GDM1 (cell line): ENCODE results near the gene GAK.

Experiments
- DNase-seq: peaks from one replicate; lab custom pipeline; 2025; lab: John Stamatoyannopoulos, UW

Gene GAK

DNA sequence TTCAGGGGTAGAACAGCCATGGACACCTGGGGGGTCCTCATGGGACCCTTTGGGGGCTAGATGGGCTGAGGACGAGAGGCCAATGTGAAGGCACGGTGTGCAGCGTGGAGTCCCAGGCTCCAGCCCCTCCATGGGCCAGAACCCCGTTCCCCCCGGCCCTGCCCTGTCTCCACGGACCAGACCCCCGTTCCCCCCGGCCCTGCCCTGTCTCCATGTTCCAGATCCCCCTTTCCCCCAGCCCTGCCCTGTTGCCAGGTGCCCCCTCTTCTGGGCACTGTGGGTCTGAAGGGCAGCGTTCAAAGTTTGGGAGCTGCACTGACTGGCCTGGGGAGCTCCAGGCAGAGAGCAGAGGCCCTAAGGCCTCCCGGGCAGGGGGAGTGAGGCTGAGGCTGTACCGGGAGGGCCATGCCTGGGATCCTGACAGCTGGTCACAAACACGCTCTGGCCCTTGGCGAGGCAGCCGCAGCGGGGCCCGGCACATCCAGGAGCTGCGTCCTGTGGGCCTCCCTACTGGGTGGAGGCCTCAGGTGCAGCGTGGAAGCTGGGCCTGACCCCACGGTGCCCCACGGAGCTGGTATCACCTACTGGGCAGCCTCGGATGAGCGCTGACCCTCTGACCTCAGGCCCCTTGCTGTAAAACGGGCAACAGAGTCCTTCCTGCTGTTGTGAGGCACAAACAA lies 32.4 kb upstream of the GAK start:
- no peak for DNase-seq

DNA sequence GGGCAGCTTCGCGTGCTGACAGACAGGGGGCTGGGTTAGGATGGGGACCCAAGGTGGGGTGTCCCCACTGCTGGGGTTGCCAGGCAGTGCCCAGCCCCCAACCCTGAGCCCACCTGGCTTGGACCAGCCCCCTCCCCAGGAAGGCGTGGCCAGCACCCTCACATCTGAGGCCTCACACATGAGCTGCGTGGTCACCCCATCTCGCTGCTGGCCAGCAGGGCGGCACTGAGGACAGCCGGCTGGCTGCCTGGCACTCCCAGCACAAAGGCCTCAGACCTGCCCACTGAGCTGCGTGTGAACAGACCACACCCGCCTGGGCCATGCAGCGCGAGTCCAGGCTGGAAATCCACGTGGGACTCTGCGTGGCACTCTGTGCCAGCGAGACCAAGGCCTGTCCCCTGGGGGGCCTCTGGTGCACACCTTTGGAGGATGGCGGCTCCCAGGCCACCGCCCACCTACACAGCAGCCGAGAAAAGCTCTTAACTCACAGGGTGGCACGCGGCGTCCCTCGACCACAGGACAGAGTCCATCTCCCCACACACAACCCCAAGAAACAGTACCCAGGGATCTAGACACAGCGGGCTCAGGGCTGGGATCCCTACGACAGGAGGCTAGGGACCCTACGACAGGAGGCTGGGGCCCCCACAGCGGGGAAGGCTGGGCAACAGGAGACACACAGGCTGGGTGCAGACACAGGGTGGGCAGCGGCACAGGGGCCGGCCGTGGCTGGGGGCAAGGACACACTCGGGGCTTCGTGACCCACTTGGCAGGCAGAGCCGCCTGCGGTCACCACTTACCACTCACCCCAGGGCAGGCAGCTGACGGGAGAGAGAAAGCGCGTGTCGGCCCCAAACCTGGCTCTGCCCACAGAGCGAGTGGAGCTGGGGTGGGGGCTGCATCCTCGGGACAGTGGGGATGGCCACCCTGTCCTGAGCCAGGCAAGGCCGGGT lies 31.4 kb upstream of the GAK start:
- no peak for DNase-seq

DNA sequence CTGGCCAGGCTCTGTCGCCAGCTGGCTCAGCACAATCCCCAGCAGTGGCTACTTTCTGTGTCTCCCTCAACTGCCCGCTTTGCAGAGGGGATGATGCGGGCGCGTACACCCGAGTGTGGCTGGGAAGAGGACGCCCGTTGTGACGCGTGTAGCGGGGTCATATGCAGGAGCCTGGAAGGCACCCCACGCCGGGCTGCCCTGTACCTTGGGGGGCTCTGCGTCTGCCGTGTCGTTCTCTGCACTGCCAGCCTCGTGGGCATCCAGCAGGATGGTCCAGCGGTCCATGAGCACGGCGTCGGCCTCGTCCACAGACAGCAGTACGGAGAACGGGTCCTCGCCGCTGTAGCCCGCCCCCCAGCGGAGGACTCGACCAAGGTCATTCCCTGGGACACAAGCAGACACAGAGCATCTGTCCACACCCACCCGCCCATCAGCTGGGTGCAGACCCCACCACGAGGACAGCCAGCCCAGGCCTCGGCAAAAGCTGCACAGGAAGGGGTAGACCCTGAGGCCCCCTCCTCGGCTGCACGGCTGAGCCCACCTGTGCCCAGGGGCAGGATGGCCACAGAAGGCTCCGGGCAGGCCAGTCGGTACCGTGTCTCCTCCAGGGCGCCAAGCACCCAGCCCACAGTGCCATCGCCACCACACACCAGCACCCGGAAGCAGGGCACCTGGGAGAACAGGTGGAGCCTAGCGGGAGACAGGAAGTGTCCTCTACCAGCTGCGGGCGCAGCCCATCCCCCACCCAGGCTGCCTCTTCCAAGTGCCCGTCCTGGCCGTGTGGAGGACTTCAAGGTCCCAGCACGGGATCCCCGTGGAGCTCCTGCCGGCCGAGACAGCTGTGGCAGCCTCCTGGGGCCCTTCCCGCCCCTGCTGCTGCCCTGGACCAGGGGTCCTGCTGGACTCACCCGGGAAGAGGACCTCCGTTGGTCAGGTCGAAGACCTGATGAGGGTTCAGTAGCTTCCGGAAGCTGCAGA lies 30.4 kb upstream of the GAK start:
- DNase-seq, result no peak

DNA sequence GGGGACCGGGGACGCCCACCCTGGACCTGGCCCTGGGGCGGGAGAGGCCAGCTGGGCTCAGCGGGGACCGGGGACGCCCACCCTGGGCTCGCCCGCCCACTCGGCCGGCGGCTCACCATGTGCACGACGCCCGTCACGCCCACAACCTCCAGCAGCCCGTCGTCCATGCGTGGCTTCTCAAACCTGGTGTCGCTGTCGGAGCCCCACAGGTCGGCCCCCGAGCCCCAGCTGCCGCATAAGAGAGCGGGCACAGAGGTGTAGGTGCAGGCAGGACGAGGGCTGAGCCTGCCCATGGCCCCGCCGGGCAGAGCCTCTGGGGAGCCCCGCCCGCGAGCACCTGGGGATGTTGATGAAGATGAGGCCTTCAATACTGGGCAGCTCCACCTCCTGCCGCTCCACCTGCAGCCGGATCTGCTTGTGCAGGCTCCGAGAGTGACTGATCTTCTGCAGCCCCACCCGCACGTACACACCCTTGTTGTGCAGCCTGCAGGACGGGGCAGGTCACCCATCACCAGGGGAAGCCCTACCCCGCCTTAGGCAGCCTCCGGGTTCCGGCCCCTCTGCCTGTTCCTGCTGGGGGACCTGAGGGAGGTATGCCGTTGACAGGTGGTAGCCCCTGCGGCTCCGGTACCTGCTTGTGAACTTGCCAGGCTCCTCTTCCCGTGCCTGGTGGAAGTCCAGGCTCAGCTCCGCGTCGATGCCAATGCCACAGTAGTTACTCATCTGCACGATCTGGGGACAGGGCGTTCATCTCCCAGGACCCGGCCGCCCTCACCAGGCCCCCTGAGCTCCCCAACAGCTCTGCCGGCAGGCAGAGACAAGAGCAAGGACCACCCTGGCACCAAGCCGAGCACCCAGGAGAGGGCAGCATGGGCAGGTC lies 29.5 kb upstream of the GAK start:
- no peak for DNase-seq

DNA sequence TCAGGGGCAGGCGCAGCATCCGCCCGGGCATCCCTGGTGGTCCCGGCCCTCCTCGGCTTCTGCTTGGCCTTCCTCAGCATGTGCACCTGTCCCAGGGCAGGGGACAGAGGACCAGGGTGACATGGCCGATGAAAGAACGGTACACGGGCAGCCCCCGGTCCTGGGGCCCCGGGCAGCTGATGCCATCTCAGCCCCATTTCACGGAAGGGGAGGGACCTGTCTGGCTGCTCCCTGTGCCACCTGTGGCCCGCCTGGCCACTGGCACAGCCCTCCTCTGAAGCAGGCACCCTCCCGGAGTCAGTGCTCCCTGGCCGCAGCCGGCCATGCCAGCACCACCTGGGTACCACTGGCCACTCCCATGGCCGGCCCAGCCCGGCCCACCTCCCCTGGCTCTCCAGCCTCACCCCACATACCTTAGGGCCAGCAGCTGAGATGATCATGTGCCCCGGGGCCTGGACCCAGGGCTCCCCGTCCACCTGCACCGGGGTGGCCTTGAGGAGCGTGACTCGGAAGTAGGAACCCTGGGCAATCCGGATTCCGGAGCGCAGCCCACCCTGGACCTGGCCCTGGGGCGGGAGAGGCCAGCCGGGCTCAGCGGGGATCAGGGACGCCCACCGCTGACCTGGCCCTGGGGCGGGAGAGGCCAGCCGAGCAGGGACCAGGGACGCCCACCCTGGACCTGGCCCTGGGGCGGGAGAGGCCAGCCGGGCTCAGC lies 28.7 kb upstream of the GAK start:
- DNase-seq, result no peak

DNA sequence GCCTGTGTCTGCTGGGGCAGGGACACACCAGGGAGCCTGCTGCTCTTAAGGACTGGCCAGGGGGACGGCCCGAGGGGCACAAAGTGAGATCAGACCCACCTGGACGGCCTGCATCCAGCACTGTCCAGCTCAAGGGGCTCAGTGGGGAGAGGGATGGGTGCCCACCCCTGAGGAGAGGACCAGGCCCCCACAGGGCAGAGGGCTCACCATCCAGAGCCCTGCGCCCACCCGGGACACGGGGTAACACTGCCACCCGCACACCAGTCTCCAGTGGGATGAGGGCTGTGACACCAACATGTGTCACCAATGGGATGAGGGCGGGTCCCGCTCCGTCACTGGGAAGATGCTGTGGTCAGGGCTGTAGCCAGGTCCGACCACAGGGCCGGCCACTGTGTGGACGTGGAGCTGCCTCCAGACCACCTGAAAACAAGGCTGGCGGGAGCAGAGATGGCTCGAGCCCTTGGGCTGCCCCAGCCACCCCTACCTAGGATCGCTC lies 28.1 kb upstream of the GAK start:
- no peak for DNase-seq

DNA sequence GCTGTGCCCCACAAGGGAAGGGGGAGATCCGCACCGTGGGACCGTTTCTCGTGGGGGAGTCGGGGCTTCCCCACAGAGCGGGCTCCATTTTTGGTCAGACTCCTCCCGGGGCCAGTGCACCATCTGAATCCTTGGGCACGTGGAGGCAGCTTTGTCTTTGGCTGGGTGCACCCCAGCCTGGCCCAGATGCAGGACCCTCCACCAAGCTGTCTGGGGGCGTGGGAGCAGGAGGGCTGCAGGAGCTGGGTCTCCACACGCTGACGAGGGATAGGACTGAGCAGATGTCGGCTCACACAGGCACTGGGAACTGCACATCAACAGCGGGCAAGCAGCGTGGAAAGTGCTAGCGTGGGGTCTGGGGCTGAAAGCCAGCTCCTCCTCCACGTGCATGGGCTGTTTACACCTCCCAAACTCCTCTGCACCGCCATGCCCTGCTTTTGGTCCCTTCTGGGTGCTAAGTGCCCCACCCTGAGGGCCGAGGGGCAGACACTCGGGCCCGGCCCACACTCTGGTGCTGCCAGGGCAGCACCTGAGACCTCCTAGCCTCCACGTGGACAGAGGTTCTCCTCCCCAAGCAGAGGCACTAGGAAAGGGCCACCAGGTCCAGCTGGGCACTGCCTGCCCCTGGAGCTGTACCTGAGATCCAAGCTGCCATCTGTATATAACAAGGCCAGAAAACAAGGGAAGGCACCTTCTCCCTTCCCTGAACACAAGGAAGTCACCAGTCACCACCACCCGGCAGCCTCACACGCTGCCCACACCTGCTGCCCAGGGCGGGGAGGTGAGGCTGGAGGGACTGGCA lies 27.4 kb upstream of the GAK start:
- DNase-seq, result no peak

DNA sequence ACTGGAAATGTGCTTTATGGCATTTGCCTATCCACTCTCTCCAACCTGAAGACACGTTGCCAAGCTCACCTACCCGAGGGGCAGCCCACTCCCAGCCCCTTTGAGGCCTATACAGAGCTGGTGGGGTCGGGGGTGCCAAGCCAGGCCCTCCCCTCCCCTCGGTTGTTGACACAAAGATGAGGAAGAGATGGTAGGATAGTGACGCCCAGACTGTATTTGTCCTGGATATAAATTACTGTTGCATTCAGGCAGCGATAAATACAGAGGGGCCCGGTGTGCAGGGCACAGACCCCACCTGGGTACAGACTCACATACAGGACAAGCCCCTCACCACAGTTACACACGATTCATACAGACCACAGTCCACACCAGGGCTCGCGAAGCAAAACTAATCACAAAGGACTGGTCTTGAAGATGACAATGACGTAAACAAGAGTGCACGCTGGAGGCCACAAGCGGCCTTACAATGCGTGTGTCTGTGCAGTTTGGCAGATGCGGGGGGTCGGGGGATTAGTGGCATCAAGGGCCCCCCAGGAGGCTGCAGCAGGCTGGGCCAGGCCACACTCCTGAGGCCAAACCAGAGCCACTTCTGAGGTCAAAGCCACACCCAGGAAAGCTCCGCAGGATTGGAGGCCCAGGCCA lies 26.7 kb upstream of the GAK start:
- DNase-seq, result no peak

DNA sequence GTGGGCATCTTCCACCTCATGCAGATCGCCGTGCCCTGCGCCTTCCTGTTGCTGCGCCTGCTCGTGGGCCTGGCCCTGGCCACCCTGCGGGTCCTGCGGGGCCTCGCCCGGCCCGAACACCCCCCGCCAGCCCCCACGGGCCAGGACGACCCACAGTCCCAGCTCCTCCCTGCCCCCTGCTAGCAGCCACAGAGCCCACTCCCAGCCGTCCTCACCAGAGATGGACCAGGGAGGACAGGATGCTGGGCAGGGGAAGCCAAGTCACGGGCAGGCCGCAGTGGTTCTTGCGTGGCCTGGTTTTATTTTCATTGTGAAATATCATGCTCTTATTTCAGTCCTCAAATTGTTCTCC lies 26.2 kb upstream of the GAK start:
- DNase-seq, result no peak

DNA sequence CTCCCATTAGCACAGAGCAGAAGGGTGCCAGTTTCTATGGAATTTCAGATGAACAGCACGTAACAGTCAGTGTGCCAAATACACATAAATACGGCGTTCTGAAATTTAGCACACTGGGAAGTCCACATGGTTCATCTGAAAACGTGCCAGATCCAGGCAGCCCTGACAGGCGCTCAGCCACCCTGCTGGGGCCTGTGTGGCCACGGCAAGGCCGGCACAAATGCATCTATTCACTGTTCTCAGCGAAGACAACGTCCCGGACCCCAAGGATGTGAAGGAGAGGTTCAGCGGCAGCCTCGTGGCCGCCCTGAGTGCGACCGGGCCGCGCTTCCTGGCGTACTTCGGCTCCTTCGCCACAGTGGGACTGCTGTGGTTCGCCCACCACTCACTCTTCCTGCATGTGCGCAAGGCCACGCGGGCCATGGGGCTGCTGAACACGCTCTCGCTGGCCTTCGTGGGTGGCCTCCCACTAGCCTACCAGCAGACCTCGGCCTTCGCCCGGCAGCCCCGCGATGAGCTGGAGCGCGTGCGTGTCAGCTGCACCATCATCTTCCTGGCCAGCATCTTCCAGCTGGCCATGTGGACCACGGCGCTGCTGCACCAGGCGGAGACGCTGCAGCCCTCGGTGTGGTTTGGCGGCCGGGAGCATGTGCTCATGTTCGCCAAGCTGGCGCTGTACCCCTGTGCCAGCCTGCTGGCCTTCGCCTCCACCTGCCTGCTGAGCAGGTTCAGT lies 25.6 kb upstream of the GAK start:
- no peak for DNase-seq

DNA sequence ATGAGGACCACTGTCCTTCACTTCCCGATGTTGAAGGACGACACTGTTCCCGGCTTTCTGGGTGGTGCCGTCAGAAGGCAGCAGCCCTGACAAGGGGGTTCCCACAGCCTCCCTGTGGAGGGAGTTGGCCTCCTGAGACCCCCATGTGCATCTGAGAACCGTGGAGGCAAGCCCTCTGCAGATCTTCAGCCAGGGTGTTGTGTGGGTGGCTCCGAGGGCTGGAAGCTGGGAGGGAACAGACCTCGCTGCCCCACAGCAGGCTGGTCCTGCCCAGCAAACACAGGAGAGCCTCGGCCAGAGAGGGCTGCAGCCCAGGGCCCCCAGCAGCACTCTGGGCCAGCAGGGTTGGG lies 25.1 kb upstream of the GAK start:
- DNase-seq, result no peak

DNA sequence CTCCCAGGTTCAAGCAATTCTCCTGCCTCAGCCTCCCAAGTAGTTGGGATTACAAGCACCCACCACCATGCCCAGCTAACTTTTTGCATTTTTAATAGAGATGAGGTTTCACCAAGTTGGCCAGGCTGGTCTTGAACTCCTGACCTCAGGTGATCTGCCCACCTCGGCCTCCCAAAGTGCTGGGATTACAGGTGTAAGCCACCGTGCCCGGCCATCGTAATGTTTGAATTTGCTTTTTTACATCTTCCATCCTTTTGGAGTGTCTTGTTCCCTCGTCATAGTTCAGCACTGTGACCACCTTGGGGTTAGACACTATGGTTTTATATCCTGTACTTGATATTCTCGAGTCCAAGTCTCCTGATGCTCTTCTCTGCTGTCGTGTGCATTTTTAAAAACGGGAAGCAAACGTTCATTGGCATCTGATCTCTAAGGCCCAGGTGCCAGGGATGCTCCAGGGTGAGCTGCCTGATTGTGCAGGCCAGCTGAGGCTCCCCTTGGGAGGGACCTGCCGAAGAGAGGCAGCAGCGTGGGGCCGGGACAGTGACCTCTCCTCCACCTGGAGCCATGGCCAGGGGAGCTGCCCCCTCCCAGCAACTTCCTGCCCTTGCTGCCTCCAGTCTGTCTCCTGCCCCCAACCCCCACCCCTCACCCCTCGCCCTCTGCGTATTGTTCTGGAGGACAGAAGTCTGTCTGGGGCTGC lies 24.6 kb upstream of the GAK start:
- DNase-seq, result no peak

DNA sequence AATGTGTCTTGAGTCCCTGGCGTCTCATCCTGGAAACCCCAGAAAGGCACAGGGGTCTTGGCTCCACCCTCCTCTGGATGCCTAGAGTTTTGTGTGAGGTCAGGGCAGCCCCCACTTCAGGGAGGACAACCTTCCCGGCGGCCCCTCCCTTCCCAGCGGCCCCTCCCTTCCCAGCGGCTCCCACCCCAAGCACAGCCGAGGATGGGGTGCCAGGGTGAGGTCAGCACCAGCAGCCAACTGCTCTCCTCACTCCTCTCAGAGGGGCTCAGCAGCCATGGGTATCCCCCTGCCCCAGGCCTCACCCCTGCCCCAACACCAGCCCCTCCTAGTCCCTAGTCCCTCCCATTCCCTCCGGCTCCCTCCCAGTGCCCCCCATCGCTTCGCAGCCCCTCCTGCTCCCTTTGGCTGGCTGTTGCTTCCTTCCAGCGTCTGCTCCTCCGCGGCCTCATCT lies 23.8 kb upstream of the GAK start:
- DNase-seq, result no peak

DNA sequence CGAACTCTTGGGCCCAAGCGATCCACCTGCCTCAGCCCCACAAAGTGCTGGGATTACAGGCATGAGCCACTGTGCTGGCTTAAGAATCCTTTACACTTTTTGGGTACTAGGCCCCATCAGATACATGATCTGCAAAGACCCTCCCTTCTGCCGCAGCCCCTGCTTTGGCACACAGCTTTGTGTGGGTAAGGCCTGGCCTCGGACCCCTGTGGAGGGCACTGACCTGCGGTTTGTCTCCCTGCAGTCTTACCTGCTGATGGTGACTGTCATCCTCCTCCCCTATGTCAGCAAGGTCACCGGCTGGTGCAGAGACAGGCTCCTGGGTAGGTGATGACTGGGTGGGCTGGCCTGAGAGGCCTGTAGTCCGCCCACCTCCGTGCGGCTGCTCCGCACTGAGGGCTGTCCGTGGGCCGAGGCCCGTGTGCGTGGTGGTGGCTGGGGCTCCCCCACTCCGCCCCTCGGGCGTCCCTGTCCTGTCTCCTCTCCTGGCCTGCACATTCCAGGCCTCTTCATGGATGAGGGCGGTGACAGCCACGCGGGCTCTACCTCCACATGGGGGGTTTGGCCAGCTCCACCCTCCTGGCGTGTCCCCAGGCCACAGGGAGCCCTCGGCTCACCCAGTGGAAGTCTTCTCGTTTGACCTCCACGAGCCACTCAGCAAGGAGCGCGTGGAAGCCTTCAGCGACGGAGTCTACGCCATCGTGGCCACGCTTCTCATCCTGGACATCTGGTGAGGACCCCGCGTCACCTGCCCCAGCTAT lies 23.2 kb upstream of the GAK start:
- DNase-seq, result no peak

DNA sequence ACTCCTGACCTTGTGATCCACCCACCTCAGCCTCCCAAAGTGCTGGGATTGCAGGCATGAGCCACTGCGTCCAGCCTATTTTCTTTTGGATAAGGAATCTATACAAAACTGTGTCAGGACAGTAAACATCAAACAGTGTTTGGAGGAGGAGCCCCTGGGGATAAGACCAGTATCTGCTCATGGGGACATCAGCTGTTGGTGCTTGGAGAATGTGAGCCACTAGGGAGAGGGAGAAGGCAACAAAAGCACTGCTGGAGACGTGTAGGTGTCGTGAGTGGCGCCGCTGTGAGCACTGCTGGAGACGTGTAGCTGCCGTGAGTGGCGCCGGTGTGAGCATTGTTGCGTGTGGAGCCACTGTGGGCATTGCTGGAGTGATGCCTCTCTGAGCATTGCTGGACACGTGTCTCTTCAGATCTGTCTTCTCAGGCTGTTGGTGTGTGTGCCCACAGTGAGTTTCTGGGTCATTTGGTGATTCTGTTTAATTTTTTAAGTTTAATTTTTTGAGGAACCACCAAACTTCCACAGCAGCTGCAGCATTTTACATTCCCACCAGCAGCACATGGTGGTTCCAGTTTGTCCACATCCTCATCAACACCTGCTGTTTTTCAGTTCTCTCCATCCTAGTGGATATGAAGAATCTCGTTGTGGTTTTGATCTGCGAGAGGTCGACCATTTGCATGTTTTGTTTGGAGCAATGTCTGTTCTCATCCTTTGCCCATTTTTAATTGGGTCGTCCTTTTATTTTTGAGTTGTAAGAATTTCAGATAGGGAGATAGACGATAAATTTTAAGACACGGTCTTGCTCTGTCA lies 22.3 kb upstream of the GAK start:
- DNase-seq, result no peak

DNA sequence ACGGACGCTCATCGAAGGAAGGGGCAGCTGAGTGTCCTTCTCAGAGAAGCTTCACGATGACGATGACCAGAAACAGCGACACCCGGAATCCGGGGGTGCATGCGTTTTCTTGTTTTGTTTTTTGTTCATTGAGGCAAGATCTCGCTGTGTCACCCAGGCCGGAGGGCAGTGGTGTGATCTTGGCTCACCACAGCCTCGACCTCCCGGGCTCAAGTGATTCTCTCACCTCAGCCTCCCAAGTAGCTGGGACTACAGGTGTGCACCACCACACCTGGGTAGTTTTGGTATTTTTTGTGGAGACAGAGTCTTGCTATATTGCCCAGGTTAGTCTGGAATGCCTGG lies 21.4 kb upstream of the GAK start:
- DNase-seq, result no peak
